ENCODE data around the gene DCTN4.
A peak's percentile ranks its signal among the peaks of the same experiment; 100 is the strongest.
"Not testable (repeated sequence)": the region's sequence is repeated elsewhere in the genome, so short reads cannot be mapped to it uniquely, and the experiment has no call there.

DCTN4 gene

DNA sequence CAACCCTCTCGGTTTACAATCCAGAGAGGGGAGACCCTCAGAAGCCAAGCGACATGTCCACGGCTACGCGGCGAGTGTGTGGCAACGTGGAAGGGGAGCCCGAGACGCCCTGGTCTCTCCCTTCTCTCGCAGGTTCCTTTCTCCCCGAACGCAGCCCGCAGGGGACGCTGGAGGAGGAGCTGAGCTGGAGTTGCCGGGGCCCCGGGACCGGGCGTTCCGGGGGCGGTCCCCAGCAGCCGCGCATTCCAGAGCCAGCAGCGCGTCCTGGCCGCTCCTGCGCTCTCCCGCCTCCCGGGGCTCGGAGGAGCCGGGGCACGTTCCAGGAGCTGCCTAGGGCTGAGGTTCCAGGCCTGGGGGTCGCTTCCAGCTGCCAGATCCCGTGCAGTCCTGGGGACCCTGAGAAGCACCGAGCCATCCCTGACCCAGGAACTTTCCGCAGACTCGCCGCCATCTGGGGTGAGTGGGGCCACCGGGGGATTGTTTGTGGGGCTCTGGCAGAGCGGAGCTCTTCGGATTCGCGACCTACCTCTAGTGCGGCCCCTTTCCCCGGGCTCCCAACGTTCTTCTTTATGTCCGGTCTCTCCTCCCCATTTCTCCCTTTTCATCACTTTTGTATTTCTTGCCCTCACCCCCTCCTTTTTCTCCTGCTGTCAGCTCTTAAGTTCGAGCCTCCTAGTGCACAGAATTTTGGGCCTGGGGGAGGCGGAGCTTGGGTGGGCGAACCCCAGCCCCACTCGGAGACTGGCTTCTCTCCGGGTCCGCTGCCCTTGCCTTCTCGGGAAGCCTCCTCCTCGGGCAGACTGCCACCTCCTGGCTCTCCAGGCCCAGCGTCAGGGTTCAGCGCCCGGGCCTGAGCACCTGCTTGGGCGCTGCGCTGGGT is 19.9 kb upstream of the DCTN4 start, which contains the start of gene SMIM3:
Gene SMIM3 (plus strand): TSS at position 241 of the 880 bp plus-strand sequence. CDS start 16,684 bp downstream, outside the sequence.
- peak; percentile 53 to 63 for DNase-seq (ENCODE audit: low read depth in 2 of 2)

DNA sequence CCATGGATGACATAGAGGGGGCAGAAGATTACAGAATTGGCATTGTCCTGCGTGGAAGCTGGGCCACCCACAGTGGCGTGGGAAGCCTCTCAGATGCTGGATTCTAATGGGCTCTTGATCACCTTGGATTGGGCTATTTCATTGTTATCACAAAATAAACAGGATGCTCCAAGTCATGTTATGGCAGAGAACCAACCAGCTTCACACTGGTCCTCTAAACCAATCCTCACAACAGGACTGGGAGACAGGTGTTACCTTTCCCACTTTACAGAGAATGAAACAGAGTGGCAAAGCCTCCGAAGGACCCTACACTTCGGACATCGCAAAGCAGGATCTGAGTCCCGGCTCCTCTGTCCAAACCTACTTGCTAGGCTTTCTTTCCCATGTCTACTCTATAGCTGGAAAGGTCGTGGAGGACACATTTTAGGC is 19.3 kb upstream of the DCTN4 start:
- DNase-seq (ENCODE audit: low read depth in 2 of 2) = no peak

DNA sequence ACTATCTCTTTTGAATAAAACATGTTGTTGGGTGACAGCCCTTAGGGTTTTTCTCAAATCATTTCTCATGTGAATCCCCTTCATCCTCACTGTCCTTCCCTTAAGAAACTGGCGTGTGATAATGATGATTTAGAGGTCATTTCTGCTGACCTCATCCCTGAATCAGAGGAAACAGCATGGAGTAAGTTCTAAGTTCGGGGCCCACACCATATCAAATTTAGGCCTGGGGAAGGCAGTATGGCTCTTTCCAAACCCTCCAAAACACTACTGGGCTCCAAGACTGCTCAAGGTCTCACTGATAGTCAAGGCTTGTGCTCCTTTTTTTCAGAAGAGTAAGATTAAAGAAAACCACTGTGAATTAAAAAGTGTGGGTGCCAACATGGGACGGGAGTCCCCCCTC is 18.9 kb upstream of the DCTN4 start:
- no peak for DNase-seq (ENCODE audit: low read depth in 2 of 2)

DNA sequence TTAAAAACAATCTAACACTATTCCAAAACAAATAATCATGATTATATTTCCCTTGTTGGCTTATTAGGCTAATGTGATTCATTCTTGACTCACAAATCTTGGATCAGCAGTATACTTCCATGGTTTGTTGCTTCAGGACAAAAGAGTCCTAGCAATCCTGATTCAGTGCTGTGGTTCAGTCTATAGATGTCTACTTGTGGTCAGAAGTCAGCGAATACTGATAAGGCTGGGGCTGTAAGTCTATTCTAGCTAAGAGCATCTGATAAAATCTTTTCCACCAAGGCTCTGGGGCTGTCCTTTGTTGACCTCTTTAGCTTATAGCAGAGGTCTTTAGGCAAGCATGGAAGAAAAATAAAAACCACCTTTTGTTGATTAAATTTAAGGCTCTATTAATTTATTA is 15.3 kb upstream of the DCTN4 start:
- DNase-seq (ENCODE audit: low read depth in 2 of 2) = no peak

DNA sequence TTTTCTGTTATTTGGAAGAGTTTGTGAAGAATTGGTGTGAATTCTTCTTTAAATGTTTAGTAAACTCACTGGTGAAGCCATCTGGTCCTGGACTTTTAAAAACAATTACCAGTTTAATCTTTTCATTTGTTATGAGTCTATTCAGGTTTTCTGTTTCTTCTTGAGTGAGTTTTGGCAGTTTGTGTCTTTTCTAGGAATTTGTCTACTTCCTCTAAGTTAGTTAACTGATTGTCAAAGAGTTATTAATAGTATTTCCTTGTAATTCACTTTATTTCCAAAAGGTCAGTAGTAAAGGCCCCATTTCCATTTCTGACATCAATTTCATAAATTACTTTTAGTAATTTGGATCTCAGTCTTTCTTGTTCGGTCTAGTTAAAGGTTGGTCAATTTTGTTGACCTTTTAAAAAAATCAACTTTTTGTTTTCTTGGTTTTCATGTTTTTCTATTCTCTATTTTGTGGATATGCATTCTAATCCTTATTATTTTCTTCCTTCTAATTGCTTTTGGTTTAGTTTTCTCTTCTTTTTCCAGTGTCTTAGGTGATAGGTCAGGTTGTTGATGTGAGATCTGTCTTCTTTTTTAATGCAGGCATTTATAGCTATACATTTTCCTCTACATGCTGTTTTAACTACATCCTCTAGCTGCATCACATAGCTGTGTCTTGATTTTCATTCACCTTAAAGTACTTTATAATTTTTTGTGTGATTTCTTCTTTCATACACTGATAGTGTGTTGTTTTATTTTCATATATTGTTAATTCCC is 12.4 kb upstream of the DCTN4 start:
- no peak for DNase-seq (ENCODE audit: low read depth in 2 of 2)

DNA sequence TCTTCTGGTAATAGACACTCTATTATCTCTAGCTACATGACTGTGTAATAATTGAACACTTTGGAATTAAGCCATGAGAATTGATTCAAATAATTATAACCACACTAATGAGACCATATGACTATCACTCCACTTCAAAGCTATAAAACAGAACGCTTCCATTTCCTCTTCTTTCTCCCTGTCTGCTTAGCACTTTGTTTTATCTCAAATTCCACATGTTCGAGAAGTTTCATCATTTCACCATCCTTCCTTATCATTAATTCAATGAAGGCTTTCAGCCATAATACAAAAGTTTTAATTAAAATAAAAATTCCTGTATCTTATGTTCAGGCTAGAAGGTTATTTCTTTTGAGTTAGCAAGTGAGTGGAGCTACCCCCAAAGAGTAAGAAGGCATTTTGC is 7.4 kb upstream of the DCTN4 start:
- DNase-seq (ENCODE audit: low read depth in 2 of 2) = no peak

DNA sequence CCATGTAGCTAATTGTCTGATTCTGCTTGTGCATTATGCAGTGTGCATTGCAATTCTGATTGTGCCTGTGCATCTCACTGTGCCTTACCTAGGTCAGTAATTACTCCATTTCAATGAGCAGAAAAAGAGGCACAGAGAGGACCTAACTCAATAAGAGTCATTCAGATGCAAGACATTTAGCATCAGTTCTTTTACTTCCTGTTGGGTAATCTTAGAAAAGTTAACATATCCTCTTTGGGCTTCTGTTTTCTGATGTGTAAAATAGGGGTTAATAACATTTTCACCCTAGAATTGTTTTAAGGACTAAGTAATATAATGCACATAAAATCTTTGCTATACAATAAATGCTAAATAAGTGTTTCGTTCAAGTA is 7.0 kb upstream of the DCTN4 start:
- no peak for DNase-seq (ENCODE audit: low read depth in 2 of 2)

DNA sequence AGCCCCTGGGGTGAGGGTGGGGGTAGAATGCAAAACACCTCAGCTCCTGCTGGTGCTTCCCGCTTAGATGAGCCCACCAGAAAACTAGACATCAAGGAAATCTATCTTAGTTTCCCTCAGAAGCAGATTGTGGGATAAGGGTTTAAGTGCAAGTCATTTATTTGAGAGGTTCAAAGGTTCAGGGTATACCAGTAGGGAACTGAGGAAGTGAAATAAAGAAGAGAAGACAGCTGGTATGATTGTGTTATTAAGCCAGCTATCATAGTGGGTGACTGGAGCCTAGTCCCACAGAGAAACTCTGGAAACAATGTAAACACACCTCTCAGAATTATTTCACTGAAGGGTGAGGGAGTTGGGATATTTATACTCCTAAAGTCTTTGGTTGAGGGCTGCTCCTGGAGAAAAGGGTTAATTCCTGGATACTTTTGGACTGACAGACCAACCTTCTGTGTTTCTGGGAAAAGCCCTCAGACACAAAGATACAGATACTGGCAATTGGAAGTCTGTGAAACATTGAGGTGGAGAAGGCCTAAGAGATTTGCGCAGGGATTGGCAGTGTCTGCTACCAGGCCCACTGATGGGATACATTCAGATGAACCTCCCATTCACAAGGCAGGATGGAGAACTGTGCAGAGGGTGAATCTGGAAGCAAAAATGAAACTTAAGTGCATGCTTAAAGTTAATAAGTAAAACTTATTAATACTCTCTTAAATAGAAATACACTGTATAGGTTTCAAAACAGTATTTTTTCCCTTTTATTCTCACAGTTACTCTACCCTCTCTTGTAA is 6.4 kb upstream of the DCTN4 start:
- no peak for DNase-seq (ENCODE audit: low read depth in 2 of 2)

DNA sequence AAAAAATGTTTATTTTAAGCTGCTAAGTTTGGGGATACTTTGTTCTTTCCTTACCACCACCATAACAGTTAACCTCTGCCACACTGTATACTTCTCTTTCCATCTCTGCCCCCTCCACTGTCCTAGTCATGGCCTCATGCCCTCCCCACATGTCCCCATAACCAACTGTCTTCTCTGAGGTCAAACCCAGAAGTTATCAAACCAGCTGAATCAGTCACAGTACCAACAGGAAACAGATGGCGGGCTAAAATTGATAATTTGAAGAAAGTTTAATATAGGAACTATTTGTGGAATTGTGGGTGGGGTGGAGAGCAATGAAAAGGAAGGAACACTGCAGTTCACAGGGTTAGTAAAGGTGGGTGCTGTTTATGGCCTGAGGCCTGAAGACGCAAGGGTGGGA is 5.7 kb upstream of the DCTN4 start:
- DNase-seq (ENCODE audit: low read depth in 2 of 2) = no peak

DNA sequence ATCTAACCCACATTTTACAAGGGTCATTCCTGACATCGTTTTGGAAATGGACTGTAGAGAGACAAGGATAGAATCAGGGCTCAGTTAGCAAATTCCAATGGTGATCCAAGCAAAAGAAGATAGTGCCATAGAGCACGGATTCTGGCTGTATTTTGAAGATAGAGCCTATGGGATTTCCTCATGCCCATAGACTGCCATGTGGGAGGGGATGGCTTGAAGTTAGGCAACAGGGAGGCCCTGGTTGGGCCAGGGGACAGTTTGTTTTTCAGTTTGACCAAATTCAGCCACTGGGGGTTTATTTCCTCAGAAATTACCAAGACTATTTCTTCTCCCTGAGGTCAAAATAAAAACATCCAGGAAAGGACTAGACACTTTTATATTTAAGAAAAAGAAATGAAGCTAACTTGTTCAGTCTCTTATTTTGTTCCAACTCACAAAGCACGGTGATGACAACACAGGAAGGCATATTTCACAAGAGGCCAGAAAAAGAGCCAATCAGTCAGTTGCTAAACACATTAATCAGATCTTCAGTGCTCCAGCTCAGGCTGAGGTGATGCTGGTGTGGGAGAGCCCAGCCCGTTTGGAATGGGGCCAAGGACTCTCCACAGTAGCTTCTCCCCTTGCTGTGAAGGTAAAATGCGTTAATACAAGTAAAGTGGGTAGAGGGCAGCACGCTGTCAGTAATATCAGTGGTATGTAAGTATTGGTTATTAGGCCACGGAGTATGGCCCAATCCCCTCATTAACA is 4.4 kb upstream of the DCTN4 start:
- no peak for DNase-seq (ENCODE audit: low read depth in 2 of 2)

DNA sequence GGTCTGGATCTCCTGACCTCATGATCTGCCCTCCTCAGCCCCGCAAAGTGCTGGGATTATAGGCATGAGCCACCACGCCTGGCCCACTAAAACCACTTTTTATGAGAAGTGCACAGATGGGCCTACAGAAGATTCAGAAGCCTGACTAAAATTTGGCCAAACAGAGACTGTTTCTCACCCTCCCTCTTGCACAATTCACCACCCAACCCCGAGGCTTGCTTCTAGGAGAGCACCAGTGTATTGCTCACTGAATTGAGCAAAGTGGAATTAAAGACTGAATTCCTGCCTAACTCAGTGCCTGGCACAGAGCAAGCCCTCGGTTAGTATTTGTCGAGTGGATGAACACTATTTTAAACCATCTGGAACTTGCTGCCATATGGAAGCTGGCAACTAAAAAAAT is 3.4 kb upstream of the DCTN4 start:
- no peak for DNase-seq (ENCODE audit: low read depth in 2 of 2)

DNA sequence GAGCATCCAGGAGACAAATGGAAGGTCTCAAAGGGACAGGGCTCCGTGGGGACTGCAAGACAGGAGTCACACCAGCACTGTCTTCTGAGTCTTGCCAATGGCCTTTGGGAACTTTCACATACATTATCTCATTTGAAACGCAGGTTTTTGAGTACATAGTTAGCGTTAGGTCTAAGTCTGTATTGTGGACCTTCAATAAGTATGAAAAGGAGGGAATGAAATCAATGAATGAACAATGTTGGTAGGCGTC is 442 bp upstream of the DCTN4 start:
- no peak for DNase-seq (ENCODE audit: low read depth in 2 of 2)

DNA sequence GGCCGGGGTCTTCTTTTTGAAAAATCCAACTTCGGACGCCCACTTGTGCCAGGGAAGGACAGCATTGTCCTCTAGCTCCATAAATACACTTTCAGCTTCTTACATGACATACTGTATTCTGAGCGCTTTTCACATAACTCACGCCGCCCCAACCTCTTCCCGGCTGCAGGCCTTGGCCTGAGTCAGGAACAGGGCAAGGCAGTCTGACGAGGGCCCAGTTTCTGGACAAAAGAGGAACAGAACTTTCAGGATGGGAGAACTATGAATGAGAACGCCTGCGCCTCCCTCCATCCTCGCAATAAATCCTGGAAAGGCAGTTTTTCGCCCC is 650 bp downstream of the DCTN4 start:
- no peak for DNase-seq (ENCODE audit: low read depth in 2 of 2)

DNA sequence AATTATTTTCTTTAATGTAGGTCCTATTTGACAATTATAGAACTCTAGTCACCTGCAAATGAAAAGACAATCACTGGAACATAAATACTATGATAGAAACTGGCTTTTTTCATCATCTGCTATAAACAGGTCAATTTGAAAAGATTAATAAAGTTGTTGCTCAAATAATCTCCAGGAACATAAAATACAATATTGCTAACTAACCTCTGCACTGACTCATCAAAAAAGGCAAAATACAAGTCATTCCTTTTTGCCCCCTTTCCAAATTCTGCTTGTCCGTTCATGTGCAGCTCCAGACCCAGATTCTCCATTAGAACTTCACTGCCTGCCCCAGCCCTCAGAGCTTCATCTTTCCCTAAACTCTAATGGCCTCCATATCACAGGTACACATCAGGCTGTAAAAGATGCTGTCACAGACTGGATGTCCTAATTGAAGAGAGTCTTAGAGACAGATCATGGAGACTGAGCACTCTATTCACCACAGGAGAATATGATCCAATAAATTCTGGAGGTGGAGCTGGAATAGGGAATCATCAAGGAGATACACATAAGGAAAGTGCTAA is 1.6 kb downstream of the DCTN4 start:
- DNase-seq (ENCODE audit: low read depth in 2 of 2) = no peak

DNA sequence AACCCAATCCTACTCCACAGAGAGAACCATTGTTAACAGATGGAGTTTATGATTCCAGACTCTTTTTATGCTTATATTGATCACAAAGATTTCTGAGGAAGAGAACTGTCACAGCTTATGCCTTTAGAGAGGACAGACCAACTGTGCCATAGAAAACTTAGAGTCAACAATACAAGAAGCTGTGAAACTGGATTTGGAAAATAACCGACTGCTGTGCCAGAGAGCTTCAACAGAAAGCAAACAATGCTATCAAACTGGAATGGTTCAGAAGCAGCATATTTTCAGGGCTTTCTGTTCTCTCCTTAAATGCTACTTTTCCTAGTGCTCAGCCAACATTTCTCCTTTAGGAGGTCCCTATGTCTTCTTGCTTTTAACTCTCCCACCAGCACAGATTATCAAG is 5.0 kb downstream of the DCTN4 start:
- no peak for DNase-seq (ENCODE audit: low read depth in 2 of 2)

DNA sequence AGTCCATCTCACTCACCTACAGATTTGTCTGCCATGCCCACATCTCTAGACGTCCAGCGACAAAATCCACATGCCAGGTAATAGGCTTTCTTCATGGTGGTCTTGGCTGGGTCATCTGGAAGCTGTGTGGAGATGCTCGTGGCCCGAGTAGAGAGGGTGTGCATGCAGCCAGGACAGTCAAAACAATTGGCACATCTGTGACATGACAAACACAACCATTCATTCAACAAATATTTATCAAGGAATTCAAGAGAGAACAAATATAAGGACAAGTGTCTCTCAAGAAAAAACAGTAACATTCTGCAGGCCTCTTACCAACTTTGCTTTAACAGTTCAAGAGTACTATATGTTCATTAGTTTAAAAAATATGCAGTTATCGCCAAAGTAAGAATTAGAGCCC is 5.4 kb downstream of the DCTN4 start:
- DNase-seq (ENCODE audit: low read depth in 2 of 2) = no peak

DNA sequence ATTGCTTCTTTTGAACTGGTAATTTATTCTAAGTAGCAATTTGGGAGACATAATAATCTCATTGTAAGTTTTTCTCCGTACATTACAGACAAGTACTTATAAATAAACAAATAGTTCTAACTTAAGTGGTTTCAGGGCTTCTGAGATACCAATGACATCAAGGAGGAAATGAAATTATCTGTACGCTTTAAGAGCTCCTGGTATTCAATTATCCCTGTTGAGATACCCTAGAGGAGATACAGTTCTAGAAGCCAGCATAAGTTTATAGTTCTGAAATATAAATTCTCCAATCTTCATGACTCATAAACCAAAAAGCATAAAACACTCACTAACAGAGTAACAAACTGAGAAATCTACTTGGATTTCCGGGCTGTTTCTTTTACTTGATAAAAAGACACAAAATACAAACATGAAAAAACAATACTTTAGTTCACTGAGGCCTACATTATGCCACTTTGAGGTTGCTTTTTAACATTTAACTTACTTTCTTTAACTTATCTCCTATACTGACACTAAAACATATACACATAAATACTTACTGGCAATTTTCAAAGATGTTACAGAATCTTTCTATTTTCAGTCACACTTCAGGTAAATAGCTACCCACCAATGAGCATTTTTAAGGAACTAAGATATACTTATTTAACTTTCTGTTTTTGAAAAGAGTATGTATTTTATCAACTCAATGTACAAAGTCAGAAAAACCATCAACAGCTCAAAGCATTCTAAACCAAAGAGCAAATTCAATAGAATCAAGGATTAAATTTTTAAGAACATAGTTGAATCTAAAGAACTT is 7.5 kb downstream of the DCTN4 start:
- DNase-seq (ENCODE audit: low read depth in 2 of 2) = no peak

DNA sequence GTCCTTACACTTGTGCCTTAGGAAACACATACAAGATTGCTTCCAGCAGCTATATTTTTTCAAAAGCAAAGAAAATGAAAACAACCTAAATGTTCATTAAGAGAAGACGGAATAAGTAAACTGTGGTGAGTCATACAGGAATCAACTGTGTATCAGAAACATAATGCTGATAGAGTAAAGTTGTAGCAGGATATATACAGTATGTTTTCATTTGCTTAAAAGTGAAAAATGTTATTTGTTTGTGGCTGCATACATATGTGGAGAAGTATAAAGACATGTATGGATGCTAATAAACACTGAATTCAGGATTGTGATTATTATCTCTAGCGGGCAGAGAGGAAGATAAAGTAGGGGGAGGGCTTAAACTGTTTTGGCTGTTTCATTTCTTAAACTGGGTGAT is 8.3 kb downstream of the DCTN4 start:
- DNase-seq (ENCODE audit: low read depth in 2 of 2) = no peak

DNA sequence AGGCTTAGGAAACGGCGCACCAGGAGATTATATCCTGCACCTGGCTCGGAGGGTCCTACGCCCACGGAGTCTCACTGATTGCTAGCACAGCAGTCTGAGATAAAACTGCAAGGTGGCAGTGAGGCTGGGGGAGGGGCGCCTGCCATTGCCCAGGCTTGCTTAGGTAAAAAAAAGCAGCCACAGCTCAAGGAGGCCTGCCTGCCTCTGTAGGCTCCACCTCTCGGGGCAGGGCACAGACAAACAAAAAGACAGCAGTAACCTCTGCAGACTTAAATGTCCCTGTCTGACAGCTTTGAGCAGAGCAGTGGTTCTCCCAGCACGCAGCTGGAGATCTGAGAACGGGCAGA is 15.7 kb downstream of the DCTN4 start:
- not testable (repeated sequence) for DNase-seq (ENCODE audit: low read depth in 2 of 2)

DNA sequence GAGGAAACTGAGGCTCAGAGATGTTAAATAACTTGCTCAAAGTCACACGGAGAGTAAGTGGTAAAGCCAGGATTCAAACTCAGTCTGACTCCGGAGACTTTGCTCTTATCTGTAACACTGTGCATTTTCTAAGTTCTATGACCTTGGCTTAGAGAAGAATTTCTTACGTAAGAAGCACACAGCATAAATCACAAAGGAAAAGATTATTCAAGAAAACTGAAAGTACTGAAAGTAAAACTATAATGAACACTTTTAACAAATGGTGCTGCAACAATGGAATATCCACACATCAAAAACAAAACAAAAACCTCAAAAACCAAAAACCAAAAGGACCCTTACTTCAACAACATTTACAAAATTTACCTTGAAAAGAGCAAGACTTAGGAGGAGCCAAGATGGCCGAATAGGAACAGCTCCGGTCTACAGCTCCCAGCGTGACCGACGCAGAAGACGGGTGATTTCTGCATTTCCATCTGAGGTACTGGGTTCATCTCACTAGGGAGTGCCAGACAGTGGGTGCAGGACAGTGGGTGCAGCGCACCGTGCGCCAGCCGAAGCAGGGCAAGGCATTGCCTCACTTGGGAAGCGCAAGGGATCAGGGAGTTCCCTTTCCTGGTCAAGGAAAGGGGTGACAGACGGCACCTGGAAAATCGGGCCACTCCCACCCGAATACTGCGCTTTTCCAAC is 16.2 kb downstream of the DCTN4 start:
- DNase-seq (ENCODE audit: low read depth in 2 of 2) = not testable (repeated sequence)

All from stimulated activated CD4-positive, alpha-beta T cell treated with anti-CD3 and anti-CD28 coated beads, Interleukin-4, amount 100 ng/mL, for 48 hours (primary cell).